GM18951 (cell line): ENCODE results near the gene COL11A2.

Experiments
- POLR2A ChIP-seq: IDR thresholded peaks from 4 replicates; pipeline ENCODE4 v1.6.1; 2011; ENCODE audit warnings: mild to moderate bottlenecking; ENCODE audit not compliant: insufficient read length, insufficient read depth; ENCODE audit errors: extremely low read depth
- in situ Hi-C: fragments of 300-500 bp; cut with MboI; formaldehyde crosslinking; loops from one replicate; pipeline ENCODE4 v1.12.0; 2022; ENCODE audit warnings: low sequenced_read_pairs, mixed read lengths, inconsistent platforms; ENCODE audit not compliant: unreplicated experiment

The COL11A2 gene

GRCh38 chr6:33203443-33204164 lies 11.3 kb upstream of the COL11A2 start:
- in situ Hi-C loops, result no loop called here
- TF ChIP-seq POLR2A, result no peak

- no peak for TF ChIP-seq POLR2A
- in situ Hi-C loops, result no loop called here
These were observed 10.5 kb upstream of the COL11A2 start for GRCh38 chr6:33202799-33203198.

- TF ChIP-seq POLR2A, result no peak
- in situ Hi-C loops, result no loop called here
These were observed 9.7 kb upstream of the COL11A2 start for GRCh38 chr6:33201935-33202334.

- in situ Hi-C loops, result no loop called here
- TF ChIP-seq POLR2A, result no peak
These were observed 8.9 kb upstream of the COL11A2 start for GRCh38 chr6:33201147-33201545.

- in situ Hi-C loops, result no loop called here
- TF ChIP-seq POLR2A, result peak; percentile 89
These were observed 8.2 kb upstream of the COL11A2 start, which contains the start of the genes RXRB and SLC39A7 for GRCh38 chr6:33200219-33201146. RXRB (minus strand) TSS chr6:33200665; CDS start chr6:33200476, 189 bp downstream. SLC39A7 (plus strand) TSS chr6:33200867; CDS start chr6:33201246, 379 bp downstream.

- in situ Hi-C loops, result no loop called here
- TF ChIP-seq POLR2A, result no peak
These were observed 7.5 kb upstream of the COL11A2 start for GRCh38 chr6:33199687-33200218.

- in situ Hi-C loops, result no loop called here
These were observed 6.7 kb upstream of the COL11A2 start for GRCh38 chr6:33198853-33199436.

GRCh38 chr6:33198159-33198852 lies 6.0 kb upstream of the COL11A2 start:
- no peak for TF ChIP-seq POLR2A
- in situ Hi-C loops, result no loop called here

More at GRCh38 chr6:33198853-33199436, 6.7 kb upstream of the COL11A2 start:
- no peak for TF ChIP-seq POLR2A

GRCh38 chr6:33197431-33198048 lies 5.3 kb upstream of the COL11A2 start:
- TF ChIP-seq POLR2A, result no peak
- in situ Hi-C loops, result no loop called here

GRCh38 chr6:33195304-33196165 lies 3.3 kb upstream of the COL11A2 start:
- in situ Hi-C loops, result no loop called here
- TF ChIP-seq POLR2A, result no peak

- TF ChIP-seq POLR2A, result no peak
- in situ Hi-C loops, result no loop called here
These were observed 2.2 kb upstream of the COL11A2 start for GRCh38 chr6:33194431-33194979.
